Cortex of kidney (tissue), 1 donor: ENCODE data around the gene NECTIN1.

Source experiments
- DNase-seq: peaks from one replicate; lab custom pipeline; 2025; lab: John Stamatoyannopoulos, UW

NECTIN1 gene

GRCh38 chr11:119755356-119756071 lies 26.5 kb upstream of the NECTIN1 start:
- DNase-seq = no peak

- DNase-seq = no peak
Measured at GRCh38 chr11:119754656-119755355, 25.8 kb upstream of the NECTIN1 start.

- no peak for DNase-seq
Measured at GRCh38 chr11:119754199-119754598, 25.2 kb upstream of the NECTIN1 start.

GRCh38 chr11:119752946-119753345 lies 23.9 kb upstream of the NECTIN1 start:
- DNase-seq = no peak

- no peak for DNase-seq
Measured at GRCh38 chr11:119752345-119752871, 23.4 kb upstream of the NECTIN1 start.

GRCh38 chr11:119750056-119750455 lies 21.1 kb upstream of the NECTIN1 start:
- DNase-seq = no peak

GRCh38 chr11:119749006-119749565 lies 20.1 kb upstream of the NECTIN1 start:
- DNase-seq = no peak

GRCh38 chr11:119747868-119748660 lies 19.1 kb upstream of the NECTIN1 start:
- DNase-seq = no peak

- no peak for DNase-seq
Measured at GRCh38 chr11:119745776-119746535, 17.0 kb upstream of the NECTIN1 start.

- no peak for DNase-seq
Measured at GRCh38 chr11:119745112-119745511, 16.1 kb upstream of the NECTIN1 start.

- DNase-seq = no peak
Measured at GRCh38 chr11:119744577-119744976, 15.6 kb upstream of the NECTIN1 start.

- DNase-seq = no peak
Measured at GRCh38 chr11:119743006-119743405, 14.0 kb upstream of the NECTIN1 start.

GRCh38 chr11:119742263-119742861 lies 13.4 kb upstream of the NECTIN1 start:
- no peak for DNase-seq

- DNase-seq = no peak
Measured at GRCh38 chr11:119741369-119742262, 12.6 kb upstream of the NECTIN1 start.

- DNase-seq = no peak
Measured at GRCh38 chr11:119739975-119740374, 11.0 kb upstream of the NECTIN1 start.

GRCh38 chr11:119739021-119739703 lies 10.2 kb upstream of the NECTIN1 start:
- DNase-seq = no peak

GRCh38 chr11:119738059-119738439 lies 9.0 kb upstream of the NECTIN1 start:
- no peak for DNase-seq

GRCh38 chr11:119737366-119738058 lies 8.5 kb upstream of the NECTIN1 start:
- DNase-seq = no peak

- DNase-seq = no peak
Measured at GRCh38 chr11:119734788-119735187, 5.8 kb upstream of the NECTIN1 start.
